Measurements from ENCODE around the gene ZNRD2.

ZNRD2 gene

DNA sequence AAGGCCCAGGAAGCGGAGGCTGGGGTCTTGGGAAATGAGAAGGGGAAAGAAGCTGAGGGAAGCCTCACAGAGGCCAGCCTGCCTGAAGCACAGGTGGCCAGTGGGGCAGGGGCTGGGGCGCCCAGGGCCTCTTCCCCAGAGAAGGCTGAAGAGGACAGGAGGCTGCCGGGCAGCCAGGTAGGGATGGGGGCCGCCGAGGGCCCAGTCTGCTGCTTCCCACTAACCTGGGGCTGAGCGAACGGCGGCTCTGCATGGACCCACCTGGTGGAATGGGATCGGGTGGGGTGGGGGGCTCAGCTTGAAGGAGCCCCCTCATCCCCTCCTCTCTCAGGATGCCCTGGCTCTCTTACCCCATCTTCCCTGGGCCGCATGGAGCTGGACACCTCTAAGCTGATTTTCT is 13.3 kb downstream of the ZNRD2 start:
- H3K4me1 ChIP-seq (ENCODE audit: control insufficient read depth in 1 of 2, insufficient read depth in 2 of 2, low read length in 2 of 2), result peaks cover 0 to 3% of the 10 kb centered on the region in 2 experiments
- no peak overlapping the region for H2AFZ ChIP-seq (ENCODE audit: insufficient read depth, low read length, poor library complexity)
- H2BK120ac ChIP-seq (ENCODE audit: insufficient read depth, low read length, poor library complexity), result no peak overlapping the region
- H2AK5ac ChIP-seq (ENCODE audit: low read length), result no peak overlapping the region
- no peak overlapping the region for H4K12ac ChIP-seq (ENCODE audit: low read depth, low read length)
- H3K27ac ChIP-seq (ENCODE audit: low read depth, low read length), result no peak overlapping the region
- H3K9ac ChIP-seq (ENCODE audit: low read length), result no peak overlapping the region
- H3K9me3 ChIP-seq (ENCODE audit: insufficient read depth, low read depth, low read length), result no peaks in the 10 kb centered on the region
- no peak overlapping the region for H3K4ac ChIP-seq (ENCODE audit: low read depth, low read length)
- H3K4me2 ChIP-seq (ENCODE audit: low read length), result no peak overlapping the region
- WGBS (ENCODE audit: extremely low coverage, insufficient coverage, insufficient read length), result no CpG with 5 or more reads among the region's 10 CpGs
- no peaks in the 10 kb centered on the region for H3K79me1 ChIP-seq (ENCODE audit: low read length)
- H4K8ac ChIP-seq (ENCODE audit: low read depth, low read length), result no peak overlapping the region
- no peak overlapping the region for H4K91ac ChIP-seq (ENCODE audit: low read depth, low read length)
- H3K79me2 ChIP-seq (ENCODE audit: control insufficient read depth, insufficient read depth, low read length, poor library complexity), result no peaks in the 10 kb centered on the region
- no peaks in the 10 kb centered on the region for H3K27me3 ChIP-seq (ENCODE audit: insufficient read depth, low read length)
- H3K14ac ChIP-seq (ENCODE audit: low read length), result no peak overlapping the region
- H3K4me3 ChIP-seq (ENCODE audit: low read depth, low read length), result no peak overlapping the region
- DNase-seq, result no peak
- peaks cover 22 to 31% of the 10 kb centered on the region in 2 experiments for H3K36me3 ChIP-seq (ENCODE audit: control insufficient read depth in 1 of 2, insufficient read depth in 2 of 2, low read length in 2 of 2)
- H3K23ac ChIP-seq (ENCODE audit: low read length), result no peak overlapping the region
- no peak overlapping the region for H2BK5ac ChIP-seq (ENCODE audit: low read depth, low read length, poor library complexity)
- H3K18ac ChIP-seq (ENCODE audit: low read length), result no peak overlapping the region
- no peak overlapping the region for H2BK12ac ChIP-seq (ENCODE audit: low read length)

DNA sequence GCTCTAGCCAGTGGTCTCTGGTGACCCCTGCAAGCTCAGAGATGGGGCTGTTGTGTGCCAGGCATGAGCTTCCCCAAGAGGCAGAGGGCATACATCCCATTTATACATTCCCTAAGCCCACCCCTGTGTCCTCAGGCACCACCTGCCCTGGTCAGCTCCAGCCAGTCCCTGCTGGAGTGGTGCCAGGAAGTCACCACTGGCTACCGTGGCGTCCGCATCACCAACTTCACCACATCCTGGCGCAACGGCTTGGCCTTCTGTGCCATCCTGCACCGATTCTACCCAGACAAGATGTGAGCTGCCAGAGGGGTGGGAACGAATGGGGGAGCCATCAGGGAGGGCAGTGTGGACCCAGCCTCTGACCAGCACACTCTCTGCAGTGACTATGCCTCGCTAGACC is 13.8 kb downstream of the ZNRD2 start:
- Histone ChIP-seq H2AFZ (ENCODE audit: insufficient read depth, low read length, poor library complexity) (no peak overlapping the region), H3K4ac (ENCODE audit: low read depth, low read length) (no peak overlapping the region), H4K8ac (ENCODE audit: low read depth, low read length) (no peak overlapping the region), H3K27ac (ENCODE audit: low read depth, low read length) (no peak overlapping the region), H3K9me3 (ENCODE audit: insufficient read depth, low read depth, low read length) (no peaks in the 10 kb centered on the region), H3K79me1 (ENCODE audit: low read length) (no peaks in the 10 kb centered on the region), H2BK12ac (ENCODE audit: low read length) (no peak overlapping the region), H3K79me2 (ENCODE audit: control insufficient read depth, insufficient read depth, low read length, poor library complexity) (no peaks in the 10 kb centered on the region), H3K18ac (ENCODE audit: low read length) (no peak overlapping the region), H2BK5ac (ENCODE audit: low read depth, low read length, poor library complexity) (no peak overlapping the region), H3K14ac (ENCODE audit: low read length) (no peak overlapping the region), H3K4me2 (ENCODE audit: low read length) (no peak overlapping the region), H2AK5ac (ENCODE audit: low read length) (no peak overlapping the region), H3K36me3 (ENCODE audit: control insufficient read depth in 1 of 2, insufficient read depth in 2 of 2, low read length in 2 of 2) (peaks cover 22 to 31% of the 10 kb centered on the region in 2 experiments), H3K9ac (ENCODE audit: low read length) (no peak overlapping the region), H3K23ac (ENCODE audit: low read length) (no peak overlapping the region), H3K4me1 (ENCODE audit: control insufficient read depth in 1 of 2, insufficient read depth in 2 of 2, low read length in 2 of 2) (peaks cover 0 to 3% of the 10 kb centered on the region in 2 experiments), H3K27me3 (ENCODE audit: insufficient read depth, low read length) (no peaks in the 10 kb centered on the region), H3K4me3 (ENCODE audit: low read depth, low read length) (no peak overlapping the region), H4K91ac (ENCODE audit: low read depth, low read length) (no peak overlapping the region), H4K12ac (ENCODE audit: low read depth, low read length) (no peak overlapping the region), H2BK120ac (ENCODE audit: insufficient read depth, low read length, poor library complexity) (no peak overlapping the region)
- no CpG with 5 or more reads among the region's 8 CpGs for WGBS (ENCODE audit: extremely low coverage, insufficient coverage, insufficient read length)
- no peak for DNase-seq

DNA sequence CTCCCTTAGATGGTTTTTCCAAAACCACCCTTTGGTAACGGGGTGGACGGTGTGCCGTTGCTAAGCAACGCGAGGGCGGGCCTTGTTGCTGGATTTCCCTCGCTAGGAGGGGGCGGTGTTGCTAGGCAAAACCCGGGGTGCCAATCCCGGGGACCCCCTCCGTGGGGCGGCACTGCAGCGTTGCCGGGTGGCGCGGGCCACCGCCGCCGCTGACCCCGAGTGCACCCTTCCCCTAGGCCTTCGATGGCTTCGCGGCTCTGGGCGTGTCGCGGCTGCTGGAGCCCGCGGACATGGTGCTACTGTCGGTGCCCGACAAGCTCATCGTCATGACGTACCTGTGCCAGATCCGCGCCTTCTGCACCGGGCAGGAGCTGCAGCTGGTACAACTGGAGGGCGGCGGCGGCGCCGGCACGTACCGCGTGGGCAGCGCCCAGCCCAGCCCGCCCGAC is 14.5 kb downstream of the ZNRD2 start:
- Histone ChIP-seq H2BK120ac (ENCODE audit: insufficient read depth, low read length, poor library complexity) (no peak overlapping the region), H3K4ac (ENCODE audit: low read depth, low read length) (no peak overlapping the region), H3K4me1 (ENCODE audit: control insufficient read depth in 1 of 2, insufficient read depth in 2 of 2, low read length in 2 of 2) (peaks cover 0 to 3% of the 10 kb centered on the region in 2 experiments), H2BK5ac (ENCODE audit: low read depth, low read length, poor library complexity) (no peak overlapping the region), H2AFZ (ENCODE audit: insufficient read depth, low read length, poor library complexity) (no peak overlapping the region), H3K18ac (ENCODE audit: low read length) (no peak overlapping the region), H4K12ac (ENCODE audit: low read depth, low read length) (no peak overlapping the region), H3K9me3 (ENCODE audit: insufficient read depth, low read depth, low read length) (peaks cover under 1% of the 10 kb centered on the region), H2BK12ac (ENCODE audit: low read length) (no peak overlapping the region), H4K91ac (ENCODE audit: low read depth, low read length) (no peak overlapping the region), H3K4me2 (ENCODE audit: low read length) (no peak overlapping the region), H3K79me2 (ENCODE audit: control insufficient read depth, insufficient read depth, low read length, poor library complexity) (no peaks in the 10 kb centered on the region), H3K36me3 (ENCODE audit: control insufficient read depth in 1 of 2, insufficient read depth in 2 of 2, low read length in 2 of 2) (peaks cover 19 to 25% of the 10 kb centered on the region in 2 experiments), H3K27me3 (ENCODE audit: insufficient read depth, low read length) (no peaks in the 10 kb centered on the region), H3K23ac (ENCODE audit: low read length) (no peak overlapping the region), H3K27ac (ENCODE audit: low read depth, low read length) (no peak overlapping the region), H3K9ac (ENCODE audit: low read length) (no peak overlapping the region), H4K8ac (ENCODE audit: low read depth, low read length) (no peak overlapping the region), H2AK5ac (ENCODE audit: low read length) (no peak overlapping the region), H3K4me3 (ENCODE audit: low read depth, low read length) (no peak overlapping the region), H3K14ac (ENCODE audit: low read length) (no peak overlapping the region), H3K79me1 (ENCODE audit: low read length) (no peaks in the 10 kb centered on the region)
- DNase-seq, result no peak
- WGBS (ENCODE audit: extremely low coverage, insufficient coverage, insufficient read length), result no CpG with 5 or more reads among the region's 46 CpGs

DNA sequence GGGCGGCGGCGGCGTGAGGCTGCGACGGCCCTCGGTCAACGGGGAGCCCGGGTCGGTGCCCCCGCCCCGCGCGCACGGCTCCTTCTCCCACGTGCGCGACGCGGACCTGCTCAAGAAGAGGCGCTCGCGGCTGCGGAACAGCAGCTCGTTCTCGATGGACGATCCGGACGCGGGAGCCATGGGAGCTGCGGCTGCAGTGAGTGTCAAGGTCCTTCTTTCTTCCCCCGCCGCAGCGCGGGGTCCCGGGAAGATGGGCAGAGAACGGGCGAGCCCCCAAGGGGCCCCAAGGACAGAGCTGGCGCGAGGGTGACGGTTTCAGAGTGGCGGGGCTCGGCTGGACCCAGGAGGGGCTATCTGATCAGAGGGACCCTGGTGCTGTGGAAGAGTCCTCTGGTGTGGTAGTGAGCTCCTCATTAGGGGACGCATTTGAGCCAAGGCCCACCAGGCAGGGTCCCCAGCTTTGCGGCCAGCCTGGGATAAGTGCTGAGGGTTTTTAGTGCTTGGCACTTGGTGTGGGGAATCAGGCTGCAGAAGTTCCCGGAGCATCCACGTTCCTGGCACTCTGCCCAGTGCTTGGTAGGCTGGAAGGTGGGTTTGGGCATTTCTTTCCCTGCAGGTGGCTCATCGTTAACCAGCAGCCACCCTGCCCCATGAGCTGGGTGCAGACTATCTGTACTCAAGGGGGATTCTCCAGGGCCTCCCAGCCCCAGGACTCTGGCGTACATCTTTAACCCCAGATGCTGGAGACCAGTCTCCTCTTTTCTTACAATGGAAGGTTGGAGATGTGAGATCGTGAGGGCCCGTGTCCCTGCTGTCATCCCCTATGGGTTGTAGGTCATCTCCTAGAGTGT is 15.3 kb downstream of the ZNRD2 start:
- Histone ChIP-seq H4K12ac (ENCODE audit: low read depth, low read length) (no peak overlapping the region), H2BK12ac (ENCODE audit: low read length) (no peak overlapping the region), H3K18ac (ENCODE audit: low read length) (no peak overlapping the region), H3K36me3 (ENCODE audit: control insufficient read depth in 1 of 2, insufficient read depth in 2 of 2, low read length in 2 of 2) (peaks cover 17 to 23% of the 10 kb centered on the region in 2 experiments), H3K4me2 (ENCODE audit: low read length) (no peak overlapping the region), H2AK5ac (ENCODE audit: low read length) (no peak overlapping the region), H3K4ac (ENCODE audit: low read depth, low read length) (no peak overlapping the region), H3K27ac (ENCODE audit: low read depth, low read length) (no peak overlapping the region), H3K79me1 (ENCODE audit: low read length) (no peaks in the 10 kb centered on the region), H2BK5ac (ENCODE audit: low read depth, low read length, poor library complexity) (no peak overlapping the region), H3K4me3 (ENCODE audit: low read depth, low read length) (no peak overlapping the region), H4K8ac (ENCODE audit: low read depth, low read length) (no peak overlapping the region), H3K27me3 (ENCODE audit: insufficient read depth, low read length) (no peaks in the 10 kb centered on the region), H3K9ac (ENCODE audit: low read length) (no peak overlapping the region), H2AFZ (ENCODE audit: insufficient read depth, low read length, poor library complexity) (no peak overlapping the region), H3K23ac (ENCODE audit: low read length) (no peak overlapping the region), H3K9me3 (ENCODE audit: insufficient read depth, low read depth, low read length) (peaks cover 4% of the 10 kb centered on the region), H3K79me2 (ENCODE audit: control insufficient read depth, insufficient read depth, low read length, poor library complexity) (no peaks in the 10 kb centered on the region), H3K4me1 (ENCODE audit: control insufficient read depth in 1 of 2, insufficient read depth in 2 of 2, low read length in 2 of 2) (no peaks in the 10 kb centered on the region), H4K91ac (ENCODE audit: low read depth, low read length) (no peak overlapping the region), H2BK120ac (ENCODE audit: insufficient read depth, low read length, poor library complexity) (no peak overlapping the region), H3K14ac (ENCODE audit: low read length) (no peak overlapping the region)
- no peak for DNase-seq
- WGBS (ENCODE audit: extremely low coverage, insufficient coverage, insufficient read length), result no CpG with 5 or more reads among the region's 51 CpGs

All from trophoblast cell (in vitro differentiated cells and primary cell).